ENCODE data around the gene UTP14A. TPM values are rescaled to one million over a fixed set of nuclear protein-coding genes. Genes with fewer than 3 reads are reported as not detected.

UTP14A gene
- total RNA-seq, 2 experiments from 2014 or later: 8.8 to 9.8 TPM

GRCh38 chrX:129900054-129900453 lies 5.9 kb upstream of the UTP14A start:
- H3K9me3 Mint-ChIP-seq: no peaks in the 10 kb centered on the region
- ChIA-PET POLR2A (no interaction called here), CTCF (no interaction called here)
- no peaks in the 10 kb centered on the region for H3K36me3 Mint-ChIP-seq (ENCODE audit: low read depth)
- H3K4me3 Mint-ChIP-seq: no peak overlapping the region
- Histone ChIP-seq H3K4me3 (ENCODE audit: low read length) (no peak overlapping the region), H3K9me3 (ENCODE audit: control insufficient read depth in 1 of 2, insufficient read depth in 1 of 2, low read length in 2 of 2) (no peaks in the 10 kb centered on the region), H3K4me1 (ENCODE audit: insufficient read depth, low read length) (no peaks in the 10 kb centered on the region), H3K27me3 (ENCODE audit: control insufficient read depth in 1 of 2, insufficient read depth in 2 of 2, low read length in 2 of 2) (no peaks in the 10 kb centered on the region), H3K36me3 (ENCODE audit: insufficient read depth, low read length) (no peaks in the 10 kb centered on the region), H3K27ac (ENCODE audit: low read depth in 1 of 2, low read length in 2 of 2) (no peak overlapping the region)
- no peak for TF ChIP-seq CTCF (IDR thresholded peaks at IDR 0.05)
- no peaks in the 10 kb centered on the region for H3K4me1 Mint-ChIP-seq (ENCODE audit: low read depth)
- ATAC-seq (ENCODE audit: poor library complexity) (no peak), DNase-seq (no peak)
- H3K27me3 Mint-ChIP-seq: no peaks in the 10 kb centered on the region
- intact Hi-C loops (cut with DNase I, micrococcal nuclease): loop anchor here in 1 of 2 experiments (5.0 kb wide), 2 partner anchors 442 to 992 kb away; no protein-coding TSS in a partner anchor
- H3K27ac Mint-ChIP-seq: no peak overlapping the region

- ATAC-seq (ENCODE audit: poor library complexity) (no peak), DNase-seq (no peak)
- Histone ChIP-seq H3K9me3 (ENCODE audit: control insufficient read depth in 1 of 2, insufficient read depth in 1 of 2, low read length in 2 of 2) (no peaks in the 10 kb centered on the region), H3K27me3 (ENCODE audit: control insufficient read depth in 1 of 2, insufficient read depth in 2 of 2, low read length in 2 of 2) (no peaks in the 10 kb centered on the region), H3K4me3 (ENCODE audit: low read length) (no peak overlapping the region), H3K4me1 (ENCODE audit: insufficient read depth, low read length) (peaks cover 10% of the 10 kb centered on the region), H3K27ac (ENCODE audit: low read depth in 1 of 2, low read length in 2 of 2) (no peak overlapping the region), H3K36me3 (ENCODE audit: insufficient read depth, low read length) (peaks cover 47% of the 10 kb centered on the region)
- CTCF ChIA-PET: interaction anchor here (0.6 kb wide), 1 partner anchor 109 kb away, joined by 3 read pairs; no protein-coding TSS in a partner anchor
- no peak for TF ChIP-seq CTCF (IDR thresholded peaks at IDR 0.05)
- intact Hi-C loops (cut with DNase I, micrococcal nuclease): loop anchor here (5.0 kb wide), 2 partner anchors 66 to 301 kb away; partner anchors contain the start of gene ZDHHC9 (in 1 of the 2)
- H3K4me1 Mint-ChIP-seq (ENCODE audit: low read depth): peaks cover 7% of the 10 kb centered on the region
- POLR2A ChIA-PET: no interaction called here
- no peak overlapping the region for H3K27ac Mint-ChIP-seq
- no peaks in the 10 kb centered on the region for H3K27me3 Mint-ChIP-seq
- no peak overlapping the region for H3K4me3 Mint-ChIP-seq
- H3K36me3 Mint-ChIP-seq (ENCODE audit: low read depth): peaks cover 49% of the 10 kb centered on the region
- H3K9me3 Mint-ChIP-seq: no peaks in the 10 kb centered on the region
Measured at GRCh38 chrX:129908636-129909035, 2.7 kb downstream of the UTP14A start.

GRCh38 chrX:129925305-129926092 lies 19.5 kb downstream of the UTP14A start:
- H3K36me3 Mint-ChIP-seq (ENCODE audit: low read depth): peaks cover 49% of the 10 kb centered on the region

More at GRCh38 chrX:129925305-129926092, 19.5 kb downstream of the UTP14A start:
- TF ChIP-seq CTCF (IDR thresholded peaks at IDR 0.05): peak; percentile 45
- no peaks in the 10 kb centered on the region for H3K9me3 Mint-ChIP-seq
- Histone ChIP-seq H3K4me3 (ENCODE audit: low read length) (no peak overlapping the region), H3K36me3 (ENCODE audit: insufficient read depth, low read length) (peaks cover 39% of the 10 kb centered on the region), H3K9me3 (ENCODE audit: control insufficient read depth in 1 of 2, insufficient read depth in 1 of 2, low read length in 2 of 2) (no peaks in the 10 kb centered on the region), H3K27me3 (ENCODE audit: control insufficient read depth in 1 of 2, insufficient read depth in 2 of 2, low read length in 2 of 2) (no peaks in the 10 kb centered on the region), H3K27ac (ENCODE audit: low read depth in 1 of 2, low read length in 2 of 2) (no peak overlapping the region), H3K4me1 (ENCODE audit: insufficient read depth, low read length) (peaks cover 4% of the 10 kb centered on the region)
- intact Hi-C loops (cut with DNase I, micrococcal nuclease): loop anchor here (1.0 to 5.0 kb wide), 4 partner anchors 99 to 267 kb away; no protein-coding TSS in a partner anchor
- no peak overlapping the region for H3K27ac Mint-ChIP-seq
- no peaks in the 10 kb centered on the region for H3K4me1 Mint-ChIP-seq (ENCODE audit: low read depth)
- CTCF ChIA-PET: interaction anchor here (0.6 to 2.8 kb wide), 12 partner anchors 8 to 135 kb away, joined by 3 to 36 read pairs (median 4); partner anchors contain the start of gene UTP14A
- no peaks in the 10 kb centered on the region for H3K27me3 Mint-ChIP-seq
- H3K4me3 Mint-ChIP-seq: no peak overlapping the region
- POLR2A ChIA-PET: interaction anchor here (1.0 to 1.1 kb wide), 3 partner anchors 19 to 102 kb away, joined by 4 to 6 read pairs (median 5); partner anchors contain the start of gene UTP14A
- ATAC-seq (ENCODE audit: poor library complexity) (peak; percentile 74), DNase-seq (peak; percentile 50 to 84 (median 62))

Data from CD4-positive, alpha-beta T cell (primary cell).